Measurements from ENCODE around the gene TMEM147. TPM values are rescaled to one million over a fixed set of nuclear protein-coding genes. Genes with fewer than 3 reads are reported as not detected.

TMEM147 gene
- total RNA-seq, 3 donors from 2014 or later: 111 to 148 (median 115) TPM

GRCh38 chr19:35558400-35559280 lies 13.2 kb downstream of the TMEM147 start:
- no peaks in the 10 kb centered on the region for H3K36me3 Mint-ChIP-seq (ENCODE audit: insufficient read depth)
- H3K9me3 Mint-ChIP-seq: no peaks in the 10 kb centered on the region
- DNase-seq (no peak), ATAC-seq (no peak)
- H3K4me1 Mint-ChIP-seq (ENCODE audit: low read depth): peaks cover 11% of the 10 kb centered on the region
- H3K4me3 Mint-ChIP-seq: no peak overlapping the region
- peaks cover 43% of the 10 kb centered on the region for H3K27me3 Mint-ChIP-seq (ENCODE audit: low read depth)

- DNase-seq (no peak), ATAC-seq (no peak)
- no peaks in the 10 kb centered on the region for H3K36me3 Mint-ChIP-seq (ENCODE audit: insufficient read depth)
- H3K9me3 Mint-ChIP-seq: no peaks in the 10 kb centered on the region
- peaks cover 45% of the 10 kb centered on the region for H3K27me3 Mint-ChIP-seq (ENCODE audit: low read depth)
- no peak overlapping the region for H3K4me3 Mint-ChIP-seq
- H3K4me1 Mint-ChIP-seq (ENCODE audit: low read depth): peaks cover 11% of the 10 kb centered on the region
Observed at GRCh38 chr19:35559281-35559659, 13.8 kb downstream of the TMEM147 start.

GRCh38 chr19:35559781-35560180 lies 14.4 kb downstream of the TMEM147 start:
- ATAC-seq: no peak
- H3K36me3 Mint-ChIP-seq (ENCODE audit: insufficient read depth): no peaks in the 10 kb centered on the region
- H3K4me1 Mint-ChIP-seq (ENCODE audit: low read depth): peaks cover 11% of the 10 kb centered on the region
- H3K27me3 Mint-ChIP-seq (ENCODE audit: low read depth): peaks cover 49% of the 10 kb centered on the region
- no peak for DNase-seq
- H3K4me3 Mint-ChIP-seq: no peak overlapping the region
- H3K9me3 Mint-ChIP-seq: no peaks in the 10 kb centered on the region

- ATAC-seq (no peak), DNase-seq (no peak)
- Mint-ChIP-seq H3K4me1 (ENCODE audit: low read depth) (peaks cover 11% of the 10 kb centered on the region), H3K9me3 (no peaks in the 10 kb centered on the region), H3K36me3 (ENCODE audit: insufficient read depth) (no peaks in the 10 kb centered on the region), H3K4me3 (no peak overlapping the region), H3K27me3 (ENCODE audit: low read depth) (peaks cover 50% of the 10 kb centered on the region)
Observed at GRCh38 chr19:35560271-35560670, 14.8 kb downstream of the TMEM147 start.

- ATAC-seq (no peak), DNase-seq (no peak)
- Mint-ChIP-seq H3K4me1 (ENCODE audit: low read depth) (peaks cover 11% of the 10 kb centered on the region), H3K27me3 (ENCODE audit: low read depth) (peaks cover 54% of the 10 kb centered on the region), H3K36me3 (ENCODE audit: insufficient read depth) (no peaks in the 10 kb centered on the region), H3K4me3 (no peak overlapping the region), H3K9me3 (no peaks in the 10 kb centered on the region)
Observed at GRCh38 chr19:35560677-35561076, 15.3 kb downstream of the TMEM147 start.

GRCh38 chr19:35561436-35561835 lies 16.0 kb downstream of the TMEM147 start:
- Mint-ChIP-seq H3K27me3 (ENCODE audit: low read depth) (peaks cover 52% of the 10 kb centered on the region), H3K36me3 (ENCODE audit: insufficient read depth) (no peaks in the 10 kb centered on the region), H3K4me3 (no peak overlapping the region), H3K9me3 (no peaks in the 10 kb centered on the region), H3K4me1 (ENCODE audit: low read depth) (peaks cover 11% of the 10 kb centered on the region)
- ATAC-seq (no peak), DNase-seq (no peak)

GRCh38 chr19:35562336-35562735 lies 16.9 kb downstream of the TMEM147 start:
- ATAC-seq (no peak), DNase-seq (no peak)
- no peak overlapping the region for H3K4me3 Mint-ChIP-seq
- H3K9me3 Mint-ChIP-seq: no peaks in the 10 kb centered on the region
- peaks cover 56% of the 10 kb centered on the region for H3K27me3 Mint-ChIP-seq (ENCODE audit: low read depth)
- H3K36me3 Mint-ChIP-seq (ENCODE audit: insufficient read depth): no peaks in the 10 kb centered on the region
- H3K4me1 Mint-ChIP-seq (ENCODE audit: low read depth): peaks cover 8% of the 10 kb centered on the region

GRCh38 chr19:35562776-35563175 lies 17.4 kb downstream of the TMEM147 start:
- ATAC-seq (no peak), DNase-seq (no peak)
- Mint-ChIP-seq H3K4me3 (no peak overlapping the region), H3K36me3 (ENCODE audit: insufficient read depth) (no peaks in the 10 kb centered on the region), H3K4me1 (ENCODE audit: low read depth) (peaks cover 7% of the 10 kb centered on the region), H3K9me3 (no peaks in the 10 kb centered on the region), H3K27me3 (ENCODE audit: low read depth) (peaks cover 59% of the 10 kb centered on the region)

GRCh38 chr19:35563207-35563829 lies 17.9 kb downstream of the TMEM147 start, which contains the start of gene ATP4A:
Gene ATP4A, minus strand, starts transcription at chr19:35563658. Its CDS starts 29 bp downstream, at chr19:35563629.
- Mint-ChIP-seq H3K9me3 (no peaks in the 10 kb centered on the region), H3K27me3 (ENCODE audit: low read depth) (peaks cover 61% of the 10 kb centered on the region), H3K4me1 (ENCODE audit: low read depth) (peaks cover 6% of the 10 kb centered on the region), H3K36me3 (ENCODE audit: insufficient read depth) (no peaks in the 10 kb centered on the region), H3K4me3 (no peak within 1 kb of the TSS)
- DNase-seq: no peak
- no peak for ATAC-seq

- no peak for ATAC-seq
- no peak for DNase-seq
- Mint-ChIP-seq H3K36me3 (ENCODE audit: insufficient read depth) (no peaks in the 10 kb centered on the region), H3K27me3 (ENCODE audit: low read depth) (peaks cover 55% of the 10 kb centered on the region), H3K4me3 (no peak overlapping the region), H3K4me1 (ENCODE audit: low read depth) (no peaks in the 10 kb centered on the region), H3K9me3 (no peaks in the 10 kb centered on the region)
Observed at GRCh38 chr19:35565016-35565856, 19.8 kb downstream of the TMEM147 start.

GRCh38 chr19:35566738-35567137 lies 21.3 kb downstream of the TMEM147 start:
- H3K9me3 Mint-ChIP-seq: no peaks in the 10 kb centered on the region
- no peaks in the 10 kb centered on the region for H3K4me1 Mint-ChIP-seq (ENCODE audit: low read depth)
- ATAC-seq: no peak
- DNase-seq: no peak
- no peaks in the 10 kb centered on the region for H3K36me3 Mint-ChIP-seq (ENCODE audit: insufficient read depth)
- H3K4me3 Mint-ChIP-seq: no peak overlapping the region
- H3K27me3 Mint-ChIP-seq (ENCODE audit: low read depth): peaks cover 54% of the 10 kb centered on the region

- peaks cover 42% of the 10 kb centered on the region for H3K27me3 Mint-ChIP-seq (ENCODE audit: low read depth)
- H3K4me1 Mint-ChIP-seq (ENCODE audit: low read depth): no peaks in the 10 kb centered on the region
- no peak overlapping the region for H3K4me3 Mint-ChIP-seq
- no peaks in the 10 kb centered on the region for H3K36me3 Mint-ChIP-seq (ENCODE audit: insufficient read depth)
- ATAC-seq (no peak), DNase-seq (no peak)
- H3K9me3 Mint-ChIP-seq: no peaks in the 10 kb centered on the region
Observed at GRCh38 chr19:35569281-35569781, 23.9 kb downstream of the TMEM147 start.

- H3K27me3 Mint-ChIP-seq (ENCODE audit: low read depth): peaks cover 36% of the 10 kb centered on the region
- no peak for ATAC-seq
- no peak for DNase-seq
- peaks cover 1% of the 10 kb centered on the region for H3K36me3 Mint-ChIP-seq (ENCODE audit: insufficient read depth)
- peaks cover 17% of the 10 kb centered on the region for H3K9me3 Mint-ChIP-seq
- H3K4me3 Mint-ChIP-seq: no peak overlapping the region
- no peaks in the 10 kb centered on the region for H3K4me1 Mint-ChIP-seq (ENCODE audit: low read depth)
Observed at GRCh38 chr19:35571406-35571965, 26.1 kb downstream of the TMEM147 start.

- Mint-ChIP-seq H3K27me3 (ENCODE audit: low read depth) (peaks cover 15% of the 10 kb centered on the region), H3K36me3 (ENCODE audit: insufficient read depth) (peaks cover 6% of the 10 kb centered on the region), H3K4me1 (ENCODE audit: low read depth) (no peaks in the 10 kb centered on the region), H3K9me3 (peaks cover 24% of the 10 kb centered on the region), H3K4me3 (no peak overlapping the region)
- DNase-seq (no peak), ATAC-seq (no peak)
Observed at GRCh38 chr19:35577918-35578317, 32.5 kb downstream of the TMEM147 start.
